HG02870 (cell line): Measurements from ENCODE around the gene TRIM15.
"Not testable (repeated sequence)": the region's sequence is repeated elsewhere in the genome, so short reads cannot be mapped to it uniquely, and the experiment has no call there.

Experiments used
- ATAC-seq: cut with Tn5 transposase; IDR thresholded peaks from one replicate; pipeline ENCODE4 v1.9.1; 2021; ENCODE audit warnings: mild to moderate bottlenecking, moderate library complexity; ENCODE audit not compliant: unreplicated experiment

TRIM15 gene

GRCh38 chr6:30163090-30163917 lies at the start of gene TRIM15:
TSS of gene TRIM15 (plus strand) at chr6:30163546. CDS start at chr6:30163685, 139 bp downstream.
- no peak for ATAC-seq

- ATAC-seq: no peak
Measured at GRCh38 chr6:30113841-30114240, 49.5 kb upstream of the TRIM15 start.

GRCh38 chr6:30116724-30117123 lies 46.6 kb upstream of the TRIM15 start:
- no peak for ATAC-seq

GRCh38 chr6:30118691-30119090 lies 44.7 kb upstream of the TRIM15 start:
- not testable (repeated sequence) for ATAC-seq

- ATAC-seq: no peak
Measured at GRCh38 chr6:30121446-30122366, 41.6 kb upstream of the TRIM15 start.

- no peak for ATAC-seq
Measured at GRCh38 chr6:30122515-30122914, 40.8 kb upstream of the TRIM15 start.

- no peak for ATAC-seq
Measured at GRCh38 chr6:30127238-30128093, 35.9 kb upstream of the TRIM15 start.

GRCh38 chr6:30129265-30130178 lies 33.8 kb upstream of the TRIM15 start:
- no peak for ATAC-seq

GRCh38 chr6:30130179-30130679 lies 33.1 kb upstream of the TRIM15 start:
- no peak for ATAC-seq

- no peak for ATAC-seq
Measured at GRCh38 chr6:30130887-30131862, 32.2 kb upstream of the TRIM15 start.

- no peak for ATAC-seq
Measured at GRCh38 chr6:30131947-30132497, 31.3 kb upstream of the TRIM15 start.

GRCh38 chr6:30135147-30135546 lies 28.2 kb upstream of the TRIM15 start:
- no peak for ATAC-seq

- no peak for ATAC-seq
Measured at GRCh38 chr6:30135757-30136156, 27.6 kb upstream of the TRIM15 start, which contains the start of gene TRIM40. TSS of gene TRIM40 (plus strand) at chr6:30136140. CDS start at chr6:30137037, 897 bp downstream.

GRCh38 chr6:30136570-30137286 lies 26.6 kb upstream of the TRIM15 start:
- no peak for ATAC-seq

- not testable (repeated sequence) for ATAC-seq
Measured at GRCh38 chr6:30140240-30140639, 23.1 kb upstream of the TRIM15 start.

- no peak for ATAC-seq
Measured at GRCh38 chr6:30142665-30143064, 20.7 kb upstream of the TRIM15 start.

- ATAC-seq: no peak
Measured at GRCh38 chr6:30143780-30144179, 19.6 kb upstream of the TRIM15 start.
